HL-60 (cell line): ENCODE measurements around the gene SPATA13.
"Not testable (repeated sequence)": the region's sequence is repeated elsewhere in the genome, so short reads cannot be mapped to it uniquely, and the experiment has no call there.

Experiments used
- DNase-seq, 2 experiments: peaks; one replicate each; pipeline ENCODE4 v3.0.0-alpha.2; 2010 to 2020; ENCODE audit warnings: low read depth in 1 of 2, low spot score in 1 of 2
- H3K27ac ChIP-seq: fragments of 250-450 bp; sonication (Bioruptor Pico); replicated peaks from 2 replicates; pipeline ENCODE4 v1.5.1; 2020; ENCODE audit warnings: mild to moderate bottlenecking, moderate library complexity
- H3K27me3 ChIP-seq: fragments of 250-450 bp; sonication (Bioruptor Pico); 2 replicates; pipeline ENCODE4 v1.5.1; 2021; ENCODE audit warnings: mild to moderate bottlenecking, moderate library complexity; ENCODE audit not compliant: insufficient read depth, poor library complexity, severe bottlenecking
- H3K4me3 ChIP-seq: replicated peaks from 2 replicates; pipeline ENCODE4 v1.5.1; 2011; ENCODE audit warnings: mild to moderate bottlenecking, control low read depth, low read length; ENCODE audit not compliant: insufficient read depth
- CTCF ChIP-seq: IDR thresholded peaks from one replicate; pipeline ENCODE4 v1.5.1; 2011; ENCODE audit warnings: low read length, control low read depth, inconsistent platforms; ENCODE audit not compliant: insufficient read depth
- GABPA ChIP-seq: IDR thresholded peaks from 2 replicates; pipeline ENCODE4 v1.6.1; 2012; ENCODE audit warnings: low read depth
- POLR2AphosphoS5 ChIP-seq: IDR thresholded peaks from 2 replicates; pipeline ENCODE4 v1.6.1; 2012; ENCODE audit warnings: low read depth
- REST ChIP-seq: IDR thresholded peaks from 2 replicates; pipeline ENCODE4 v1.6.1; 2012; ENCODE audit warnings: low read depth; ENCODE audit not compliant: insufficient replicate concordance
- SPI1 ChIP-seq: IDR thresholded peaks from 2 replicates; pipeline ENCODE4 v1.6.1; 2012; ENCODE audit warnings: low read depth, mild to moderate bottlenecking, borderline replicate concordance

Gene SPATA13

GRCh38 chr13:24203811-24204210 is 43.3 kb downstream of the SPATA13 start:
- TF ChIP-seq CTCF (no peak), REST (no peak), SPI1 (no peak), GABPA (no peak), POLR2AphosphoS5 (no peak)
- Histone ChIP-seq H3K4me3 (no peak overlapping the region), H3K27ac (no peak overlapping the region), H3K27me3 (peaks cover 6% of the 10 kb centered on the region)
- DNase-seq, result peak in 1 of 2 experiments; percentile 31

- not testable (repeated sequence) for H3K27me3 ChIP-seq, DNase-seq, H3K4me3 ChIP-seq, H3K27ac ChIP-seq
These were observed 44.6 kb downstream of the SPATA13 start for GRCh38 chr13:24205076-24205475.

- TF ChIP-seq SPI1, result peak; percentile 10; the same call in 1 of the 2 replicates
- TF ChIP-seq GABPA, result no peak
- TF ChIP-seq CTCF, result no peak
- no peak for TF ChIP-seq REST
- H3K27ac ChIP-seq, result no peak overlapping the region
- no peak overlapping the region for H3K4me3 ChIP-seq
- peaks cover 6% of the 10 kb centered on the region for H3K27me3 ChIP-seq
- DNase-seq, result peak in 1 of 2 experiments; percentile 31
These were observed 47.5 kb downstream of the SPATA13 start for GRCh38 chr13:24207841-24208667.

GRCh38 chr13:24209138-24209537 is 48.6 kb downstream of the SPATA13 start:
- Histone ChIP-seq H3K4me3 (no peak overlapping the region), H3K27me3 (peaks cover under 1% of the 10 kb centered on the region), H3K27ac (no peak overlapping the region)
- DNase-seq, result no peak
- TF ChIP-seq CTCF (no peak), GABPA (no peak), POLR2AphosphoS5 (no peak), SPI1 (no peak), REST (no peak)
